Hematopoietic multipotent progenitor cell treated with erythropoietin and hydrocortisone succinate and interleukin-3 and kit ligand, for 17 days (in vitro differentiated cells): ENCODE results near the gene ZNF430.
A peak's percentile ranks its signal among the peaks of the same experiment; 100 is the strongest.
"Not testable (repeated sequence)": the region's sequence is repeated elsewhere in the genome, so short reads cannot be mapped to it uniquely, and the experiment has no call there.

Experiments used
- DNase-seq: peaks from one replicate; pipeline ENCODE4 v3.0.0-alpha.2; 2015; ENCODE audit warnings: low spot score

ZNF430 gene

DNA sequence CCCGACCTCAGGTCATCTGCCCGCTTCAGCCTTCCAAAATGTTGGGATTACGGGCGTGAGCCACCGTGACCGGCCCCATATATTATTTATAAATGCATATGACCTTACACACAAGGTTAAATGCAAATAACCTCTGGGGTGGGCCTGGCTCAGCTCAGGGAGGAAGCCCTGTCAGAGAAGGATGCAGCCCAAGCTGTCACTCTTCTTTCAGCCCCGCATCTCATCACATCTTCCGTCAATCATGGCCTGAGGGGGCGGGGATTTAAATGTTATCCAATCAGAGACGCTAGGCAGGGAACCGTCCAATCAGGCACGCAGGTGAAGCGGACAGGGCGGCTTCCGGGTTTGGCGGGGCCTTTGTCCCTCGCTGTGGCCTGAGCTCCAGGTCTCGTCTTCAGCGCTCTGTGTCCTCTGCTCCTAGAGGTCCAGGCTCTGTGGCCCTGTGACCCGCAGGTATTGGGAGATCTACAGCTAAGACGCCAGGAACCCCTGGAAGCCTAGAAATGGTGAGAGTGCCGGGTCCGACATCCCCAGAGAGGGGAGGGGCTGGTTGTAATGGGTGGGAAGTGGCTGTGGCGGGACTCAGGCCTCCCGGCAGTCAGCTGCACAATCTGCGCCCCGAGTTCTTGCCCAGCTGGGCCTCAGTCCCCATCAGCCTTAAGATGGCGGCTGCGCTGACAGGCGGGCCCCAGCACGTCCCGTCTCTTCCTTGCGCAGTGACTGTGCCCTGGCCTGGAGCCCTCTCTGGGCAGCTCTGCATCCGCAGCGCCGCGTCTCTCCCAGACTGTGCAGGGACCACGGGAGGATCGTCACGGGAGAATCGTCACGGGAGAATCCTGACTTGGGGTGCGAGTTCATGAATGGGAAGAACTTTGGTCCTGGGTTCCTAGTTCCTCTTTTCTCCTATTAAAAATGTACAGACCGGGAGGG is at the start of gene ZNF430:
TSS of gene ZNF430 (plus strand) at position 360 of the 930 bp plus-strand sequence. CDS start at position 504, 144 bp downstream.
- peak; percentile 89 for DNase-seq

- DNase-seq = not testable (repeated sequence)
Observed at GRCh38 chr19:20992788-20993187, 27.7 kb upstream of the ZNF430 start.

- DNase-seq = no peak
Observed at GRCh38 chr19:20999731-21000352, 20.6 kb upstream of the ZNF430 start.

- DNase-seq = not testable (repeated sequence)
Observed at GRCh38 chr19:21021238-21021637, 781 bp downstream of the ZNF430 start.

DNA sequence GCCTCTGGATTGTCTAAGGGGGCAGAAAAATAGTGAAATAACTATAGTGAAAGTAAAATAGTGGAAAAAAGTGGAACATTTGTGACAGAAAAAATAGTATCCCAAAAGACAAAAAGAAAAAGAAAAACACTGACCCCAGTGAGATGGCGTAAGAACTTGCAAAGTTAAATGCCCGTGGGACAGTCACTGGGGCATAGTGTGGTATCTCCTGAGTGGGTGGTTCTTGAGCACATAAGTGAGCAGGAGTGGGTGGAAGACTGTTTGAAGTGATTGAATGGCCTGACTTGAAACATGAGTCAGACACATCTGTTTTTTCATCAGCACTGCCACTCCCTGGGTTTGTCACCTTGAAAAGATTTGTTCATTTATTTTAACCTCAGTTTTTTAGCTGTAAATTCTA is 2.5 kb downstream of the ZNF430 start:
- DNase-seq = no peak

DNA sequence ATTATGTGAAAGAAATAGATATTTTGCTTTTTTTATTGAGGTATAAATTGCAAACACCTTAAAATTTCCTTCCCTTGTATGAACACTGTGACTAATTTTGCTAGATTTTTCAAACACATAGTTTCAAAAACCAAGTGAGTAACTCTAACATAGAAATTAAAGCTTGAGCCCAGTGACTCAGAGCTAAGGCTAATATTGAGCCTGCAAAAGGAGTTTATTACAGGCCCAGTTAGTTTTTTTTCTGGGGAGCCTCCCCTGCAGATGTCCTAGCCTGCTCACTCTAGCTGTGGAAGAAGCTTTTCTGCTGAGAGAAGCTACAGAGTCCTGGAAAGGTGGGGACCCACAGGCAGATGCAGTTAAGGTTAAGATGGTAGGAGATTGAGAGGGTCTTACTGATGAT is 3.4 kb downstream of the ZNF430 start:
- DNase-seq = no peak

DNA sequence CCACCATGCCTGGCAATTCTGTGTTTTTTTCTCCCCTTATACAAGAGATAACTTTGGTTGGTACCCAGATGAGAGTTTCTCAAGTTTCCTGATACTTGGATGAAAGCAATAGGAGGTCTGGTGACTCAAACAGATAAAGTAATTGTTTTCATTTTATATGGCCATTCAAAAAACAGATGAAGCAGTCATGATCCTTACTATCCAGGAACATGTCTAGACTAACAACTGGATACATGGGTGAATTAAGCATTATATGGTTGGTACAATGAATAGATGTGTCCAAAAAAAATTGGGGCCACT is 8.5 kb downstream of the ZNF430 start:
- no peak for DNase-seq

- DNase-seq = no peak
Observed at GRCh38 chr19:21045028-21045427, 24.6 kb downstream of the ZNF430 start.

GRCh38 chr19:21046489-21046888 is 26.0 kb downstream of the ZNF430 start:
- no peak for DNase-seq

GRCh38 chr19:21047716-21048115 is 27.3 kb downstream of the ZNF430 start:
- no peak for DNase-seq

DNA sequence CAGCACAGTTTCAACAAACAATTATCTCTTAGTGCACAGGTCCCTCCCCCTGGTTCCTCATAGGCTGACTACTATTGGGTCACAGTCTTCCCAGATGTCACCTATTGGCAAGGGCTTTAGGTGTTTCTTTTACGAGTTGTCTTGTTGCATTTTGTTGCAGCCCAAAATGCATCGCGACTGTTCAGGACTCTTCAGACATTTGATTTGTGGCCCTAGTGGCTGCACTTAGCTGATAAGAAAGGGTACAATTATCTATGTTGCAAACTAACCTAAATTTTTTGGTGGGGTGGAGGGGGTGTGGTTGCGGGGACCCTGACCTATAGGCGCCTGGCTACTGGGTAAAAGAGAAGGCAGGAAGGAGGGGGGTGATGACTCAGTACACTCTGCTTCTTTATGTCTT is 32.4 kb downstream of the ZNF430 start:
- no peak for DNase-seq

DNA sequence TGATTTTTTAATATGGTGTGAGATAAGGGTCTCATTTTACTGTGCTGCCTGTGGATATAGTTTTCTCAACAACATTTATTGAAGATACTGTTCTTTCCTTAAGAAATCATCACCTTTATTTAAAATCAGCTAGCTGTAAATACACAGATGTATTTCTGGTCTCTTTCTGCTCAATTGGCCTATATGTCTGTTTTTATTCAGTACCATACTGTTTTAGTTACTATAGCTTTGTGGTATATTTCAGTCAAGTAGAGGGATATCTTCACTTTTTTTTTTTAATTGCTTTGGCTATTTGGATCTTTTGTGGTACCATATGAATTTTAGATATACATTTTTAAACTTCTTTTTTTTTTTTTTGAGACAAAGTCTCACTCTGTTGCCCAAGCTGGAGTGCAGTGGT is 44.9 kb downstream of the ZNF430 start:
- no peak for DNase-seq

DNA sequence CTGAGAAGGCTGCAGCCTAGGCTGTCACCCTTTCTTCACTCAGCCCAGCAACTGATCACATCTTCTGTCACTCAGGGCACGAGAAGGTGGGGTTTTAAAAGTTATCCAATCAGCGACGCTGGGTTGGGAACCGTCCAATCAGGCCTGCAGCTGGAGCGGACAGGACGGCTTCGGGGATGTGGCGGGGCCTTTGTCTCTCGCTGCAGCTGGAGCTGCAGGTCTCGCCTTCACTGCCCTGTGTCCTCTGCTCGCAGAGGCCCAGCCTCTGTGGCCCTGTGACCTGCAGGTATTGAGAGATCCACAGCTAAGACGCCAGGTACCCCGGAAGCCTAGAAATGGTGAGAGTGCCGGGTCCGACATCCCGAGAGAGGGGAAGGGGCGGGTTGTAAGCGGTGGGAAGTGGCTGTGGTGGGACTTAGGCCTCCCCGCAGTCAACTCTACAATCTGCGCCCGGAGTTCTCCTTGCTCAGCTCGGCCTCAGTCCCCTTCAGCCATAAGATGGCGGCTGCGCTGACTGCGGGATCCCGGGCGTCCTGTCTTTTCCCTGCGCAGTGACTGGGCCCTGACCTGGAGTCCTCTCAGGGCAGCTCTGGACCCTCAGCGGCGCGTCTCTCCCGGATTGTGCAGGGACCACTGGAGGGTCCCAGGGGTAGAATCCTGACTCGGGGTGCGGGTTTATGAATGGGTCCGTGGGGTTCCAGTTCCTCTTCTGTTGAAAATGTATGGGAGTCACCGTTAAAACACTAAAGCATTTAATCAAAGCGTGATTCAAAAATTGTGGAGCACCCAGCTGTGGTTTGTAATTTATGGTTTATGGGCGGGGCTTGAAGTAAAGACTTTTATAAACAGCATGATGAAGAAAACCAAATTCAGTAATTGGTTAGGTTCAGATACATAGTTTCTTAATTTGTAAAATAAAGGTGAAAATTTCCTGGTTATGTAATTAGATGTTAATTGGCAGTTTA is 61.8 kb downstream of the ZNF430 start, which contains the start of gene ZNF714:
TSS of gene ZNF714 (plus strand) at position 193 of the 965 bp plus-strand sequence. CDS start 16,066 bp downstream, outside the sequence.
- DNase-seq = peak; percentile 71

DNA sequence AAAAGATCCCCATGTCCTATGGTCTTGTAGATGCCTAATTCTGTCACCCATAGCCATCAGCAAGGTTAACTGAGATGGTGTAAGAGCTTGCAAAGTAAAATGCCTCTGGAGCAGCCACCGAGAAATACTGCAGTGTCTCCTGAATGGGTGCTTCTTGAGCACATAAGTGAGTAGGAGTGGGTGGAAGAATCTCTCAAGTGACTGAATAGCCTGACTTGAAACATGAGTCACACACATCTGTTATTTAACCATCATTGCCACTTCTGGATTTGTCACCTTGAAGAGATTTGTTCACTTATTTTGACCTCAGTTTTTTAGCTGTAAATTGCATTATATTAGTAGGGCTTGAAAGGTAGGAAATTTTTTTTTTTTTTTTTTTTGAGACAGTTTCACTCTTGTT is 63.9 kb downstream of the ZNF430 start:
- DNase-seq = no peak

DNA sequence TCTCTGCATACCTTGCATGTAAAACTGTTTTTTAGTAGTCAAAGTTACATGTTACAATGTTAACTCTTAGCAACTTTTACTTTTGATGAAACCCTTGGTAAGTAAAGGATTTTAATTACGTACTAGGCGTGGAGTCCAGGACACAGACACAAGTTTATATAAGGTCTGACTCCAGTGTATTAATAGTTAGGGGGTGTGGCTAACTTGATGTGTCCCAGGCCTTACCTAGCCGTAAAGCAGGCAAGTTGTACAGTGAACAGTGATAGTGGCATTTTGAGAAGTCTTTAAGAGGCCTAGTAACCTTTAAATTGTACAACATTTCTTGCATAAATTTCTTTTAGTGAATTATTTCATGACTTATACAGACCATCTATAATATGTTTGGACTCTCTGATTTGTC is 67.4 kb downstream of the ZNF430 start:
- DNase-seq = no peak

GRCh38 chr19:21092109-21092508 is 71.7 kb downstream of the ZNF430 start:
- DNase-seq = no peak

DNA sequence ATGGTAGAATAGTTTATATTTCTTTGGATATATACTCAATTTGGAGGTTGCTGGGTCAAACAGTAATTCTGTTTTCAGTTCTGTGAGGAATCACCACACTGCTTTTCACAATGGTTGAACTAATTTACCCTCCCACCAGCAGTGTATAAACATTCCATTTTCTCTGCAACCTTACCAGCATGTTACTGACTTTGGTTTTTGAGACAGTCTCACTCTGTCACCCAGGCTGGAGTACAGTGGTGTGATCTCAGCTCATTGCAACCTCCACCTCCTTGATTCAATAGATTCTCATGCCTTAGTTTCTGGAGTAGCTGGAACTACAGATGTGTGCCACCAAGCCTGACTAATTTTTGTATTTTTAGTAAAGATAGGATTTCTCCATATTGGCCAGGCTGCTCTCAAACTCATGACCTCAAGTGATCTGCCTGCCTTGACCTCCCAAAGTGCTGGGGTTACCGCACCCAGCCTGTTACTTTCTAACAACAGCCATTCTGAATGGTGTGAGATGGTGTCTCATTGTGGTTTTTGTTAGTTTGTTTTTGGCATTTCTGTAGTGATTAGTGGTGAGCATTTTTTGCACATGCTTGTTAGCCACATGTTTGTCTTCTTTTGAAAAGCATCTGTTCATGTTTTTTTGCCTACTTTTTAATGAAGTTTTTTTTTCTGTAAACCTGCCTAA is 74.0 kb downstream of the ZNF430 start:
- DNase-seq = no peak

DNA sequence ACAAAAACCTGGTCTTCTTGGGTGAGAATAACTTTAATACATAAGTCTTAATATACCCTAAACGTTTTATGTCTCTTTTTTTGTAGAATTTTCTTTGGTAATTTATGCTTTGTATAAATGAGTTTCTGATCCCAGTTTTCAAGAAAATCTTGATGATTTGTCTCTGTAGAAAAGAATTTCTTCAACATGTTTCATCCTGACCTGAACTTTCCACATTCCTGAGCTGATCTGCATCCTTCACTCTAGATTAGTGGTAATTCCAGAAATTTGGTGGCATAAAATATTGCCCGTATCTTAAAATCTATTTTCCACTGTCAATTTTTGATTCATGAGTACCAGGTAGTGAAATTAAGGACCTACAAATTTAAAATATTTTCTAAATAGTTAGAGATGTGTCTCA is 77.8 kb downstream of the ZNF430 start:
- no peak for DNase-seq

- DNase-seq = no peak
Observed at GRCh38 chr19:21101521-21102242, 81.2 kb downstream of the ZNF430 start.

- no peak for DNase-seq
Observed at GRCh38 chr19:21109116-21109515, 88.7 kb downstream of the ZNF430 start.
